DOHH2 (cell line): ENCODE data around the gene CTSW.

Experiments
- H3F3A ChIP-seq: fragments of 200-600 bp; sonication (generic), shearing (Covaris generic); 2 replicates; pipeline ENCODE4 v1.6.0; 2016; ENCODE audit warnings: antibody characterized with exemption, mild to moderate bottlenecking; ENCODE audit not compliant: control insufficient read depth, insufficient read depth
- H3K27ac ChIP-seq: fragments of 200-600 bp; sonication (generic); 2 replicates; pipeline ENCODE4 v1.5.1; 2014; ENCODE audit warnings: low read depth, mild to moderate bottlenecking, low read length, moderate library complexity
- H3K27me3 ChIP-seq: fragments of 200-600 bp; sonication (generic); 2 replicates; pipeline ENCODE4 v1.6.1; 2014; ENCODE audit warnings: mild to moderate bottlenecking, low read length, mixed read lengths; ENCODE audit not compliant: control insufficient read depth
- H3K36me3 ChIP-seq: fragments of 200-600 bp; sonication (generic); 2 replicates; pipeline ENCODE4 v1.6.1; 2014; ENCODE audit warnings: mild to moderate bottlenecking, low read length, moderate library complexity, mixed read lengths; ENCODE audit not compliant: control insufficient read depth
- H3K4me1 ChIP-seq: fragments of 200-600 bp; sonication (generic); 2 replicates; pipeline ENCODE4 v1.6.1; 2014; ENCODE audit warnings: mild to moderate bottlenecking, low read length, mixed read lengths; ENCODE audit not compliant: control insufficient read depth
- H3K4me2 ChIP-seq: fragments of 200-600 bp; sonication (generic); 2 replicates; pipeline ENCODE4 v1.6.0; 2014; ENCODE audit warnings: mild to moderate bottlenecking, low read length, moderate library complexity
- H3K4me3 ChIP-seq: fragments of 200-600 bp; sonication (generic); 2 replicates; pipeline ENCODE4 v1.5.1; 2014; ENCODE audit warnings: mild to moderate bottlenecking, low read length, mixed read lengths
- H3K79me2 ChIP-seq: fragments of 200-600 bp; sonication (generic); 2 replicates; pipeline ENCODE4 v1.6.1; 2014; ENCODE audit warnings: mild to moderate bottlenecking, low read length, mixed read lengths; ENCODE audit not compliant: control insufficient read depth
- H3K9me2 ChIP-seq: fragments of 200-600 bp; sonication (generic); replicated peaks from 2 replicates; pipeline ENCODE4 v1.6.1; 2014; ENCODE audit warnings: mild to moderate bottlenecking, low read length, mixed read lengths; ENCODE audit not compliant: control insufficient read depth
- H3K9me3 ChIP-seq: fragments of 200-600 bp; sonication (generic); 2 replicates; pipeline ENCODE4 v1.6.1; 2014; ENCODE audit warnings: antibody characterized with exemption, low read length, mixed read lengths; ENCODE audit not compliant: control insufficient read depth, insufficient read depth
- H4K20me1 ChIP-seq: fragments of 200-600 bp; sonication (generic); 2 replicates; pipeline ENCODE4 v1.6.0; 2014; ENCODE audit warnings: low read depth, mild to moderate bottlenecking, antibody characterized with exemption, low read length, moderate library complexity; ENCODE audit not compliant: control insufficient read depth, insufficient read depth
- EZH2phosphoT487 ChIP-seq: fragments of 200-600 bp; sonication (generic); IDR thresholded peaks from 2 replicates; pipeline ENCODE4 v1.6.1; 2017; ENCODE audit warnings: borderline replicate concordance, mild to moderate bottlenecking, antibody characterized with exemption, low read length, moderate library complexity, mixed read lengths
- TF ChIP-seq, protein P1 (sequence below): fragments of 200-600 bp; sonication (generic); IDR thresholded peaks from one replicate; pipeline ENCODE4 v1.5.1; 2014; ENCODE audit warnings: antibody characterized with exemption, mild to moderate bottlenecking, low read depth, low read length; ENCODE audit not compliant: poor library complexity, severe bottlenecking

Gene CTSW

DNA sequence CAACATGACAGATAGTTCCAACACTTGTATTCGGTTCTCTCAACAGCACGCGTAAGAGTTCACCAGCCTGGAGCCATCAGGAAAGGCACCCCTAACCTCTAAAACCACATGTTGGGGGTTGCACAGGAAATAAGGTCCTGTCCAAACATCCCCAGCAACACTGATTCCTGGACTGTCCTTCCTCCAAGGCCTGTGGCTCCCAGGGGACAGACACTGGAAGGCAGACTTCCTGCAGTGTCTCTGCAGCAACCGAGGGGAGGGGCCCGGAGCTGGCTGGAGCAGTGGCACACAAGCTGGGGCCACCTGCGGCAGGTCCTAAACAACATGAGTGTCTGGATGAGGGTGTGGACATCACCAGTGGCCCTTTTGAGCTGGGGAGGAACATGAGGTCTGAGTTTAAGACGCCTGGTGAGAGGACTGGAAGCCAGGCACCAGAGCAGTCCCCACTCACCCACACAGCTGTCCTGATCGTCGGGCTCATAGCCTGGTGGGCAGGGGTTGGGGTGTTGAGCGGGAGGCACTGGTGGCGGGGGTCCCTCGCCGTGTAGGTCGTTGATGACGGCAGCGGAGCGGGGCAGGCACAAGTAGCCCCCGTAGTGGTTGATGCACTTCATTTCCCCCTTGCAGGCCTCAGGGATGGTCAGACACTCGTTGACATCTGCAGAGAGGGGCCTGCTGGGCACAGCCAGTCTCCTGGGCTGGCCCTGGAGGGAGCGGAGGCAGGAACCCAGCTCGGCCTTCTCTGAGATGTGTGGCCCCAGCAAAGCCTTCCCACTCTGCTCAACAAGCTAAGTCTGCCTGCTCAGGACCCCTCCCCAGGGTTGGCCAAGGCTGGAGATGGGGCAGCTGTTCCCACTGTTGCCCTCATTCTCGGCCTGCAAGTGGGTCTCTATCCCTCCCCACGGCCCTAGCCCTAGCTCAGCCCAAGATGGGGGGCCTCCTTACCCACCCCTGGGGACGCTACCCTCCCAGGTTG is 8.6 kb upstream of the CTSW start:
- peaks cover 20% of the 10 kb centered on the region for H3K27me3 ChIP-seq
- no peaks in the 10 kb centered on the region for H3K9me2 ChIP-seq
- no peak overlapping the region for H3K27ac ChIP-seq
- peaks cover 10% of the 10 kb centered on the region for H3K36me3 ChIP-seq
- TF ChIP-seq, protein P1, sequence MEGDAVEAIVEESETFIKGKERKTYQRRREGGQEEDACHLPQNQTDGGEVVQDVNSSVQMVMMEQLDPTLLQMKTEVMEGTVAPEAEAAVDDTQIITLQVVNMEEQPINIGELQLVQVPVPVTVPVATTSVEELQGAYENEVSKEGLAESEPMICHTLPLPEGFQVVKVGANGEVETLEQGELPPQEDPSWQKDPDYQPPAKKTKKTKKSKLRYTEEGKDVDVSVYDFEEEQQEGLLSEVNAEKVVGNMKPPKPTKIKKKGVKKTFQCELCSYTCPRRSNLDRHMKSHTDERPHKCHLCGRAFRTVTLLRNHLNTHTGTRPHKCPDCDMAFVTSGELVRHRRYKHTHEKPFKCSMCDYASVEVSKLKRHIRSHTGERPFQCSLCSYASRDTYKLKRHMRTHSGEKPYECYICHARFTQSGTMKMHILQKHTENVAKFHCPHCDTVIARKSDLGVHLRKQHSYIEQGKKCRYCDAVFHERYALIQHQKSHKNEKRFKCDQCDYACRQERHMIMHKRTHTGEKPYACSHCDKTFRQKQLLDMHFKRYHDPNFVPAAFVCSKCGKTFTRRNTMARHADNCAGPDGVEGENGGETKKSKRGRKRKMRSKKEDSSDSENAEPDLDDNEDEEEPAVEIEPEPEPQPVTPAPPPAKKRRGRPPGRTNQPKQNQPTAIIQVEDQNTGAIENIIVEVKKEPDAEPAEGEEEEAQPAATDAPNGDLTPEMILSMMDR, result no peak
- TF ChIP-seq EZH2phosphoT487, result no peak
- H4K20me1 ChIP-seq, result no peaks in the 10 kb centered on the region; the same call in 1 of the 2 replicates
- peaks cover 12% of the 10 kb centered on the region; the same call in 1 of the 2 replicates for H3F3A ChIP-seq
- no peak overlapping the region for H3K4me3 ChIP-seq
- H3K4me1 ChIP-seq, result peaks cover 37% of the 10 kb centered on the region
- no peaks in the 10 kb centered on the region for H3K9me3 ChIP-seq
- H3K4me2 ChIP-seq, result peak overlapping the region; percentile 29
- H3K79me2 ChIP-seq, result no peaks in the 10 kb centered on the region

DNA sequence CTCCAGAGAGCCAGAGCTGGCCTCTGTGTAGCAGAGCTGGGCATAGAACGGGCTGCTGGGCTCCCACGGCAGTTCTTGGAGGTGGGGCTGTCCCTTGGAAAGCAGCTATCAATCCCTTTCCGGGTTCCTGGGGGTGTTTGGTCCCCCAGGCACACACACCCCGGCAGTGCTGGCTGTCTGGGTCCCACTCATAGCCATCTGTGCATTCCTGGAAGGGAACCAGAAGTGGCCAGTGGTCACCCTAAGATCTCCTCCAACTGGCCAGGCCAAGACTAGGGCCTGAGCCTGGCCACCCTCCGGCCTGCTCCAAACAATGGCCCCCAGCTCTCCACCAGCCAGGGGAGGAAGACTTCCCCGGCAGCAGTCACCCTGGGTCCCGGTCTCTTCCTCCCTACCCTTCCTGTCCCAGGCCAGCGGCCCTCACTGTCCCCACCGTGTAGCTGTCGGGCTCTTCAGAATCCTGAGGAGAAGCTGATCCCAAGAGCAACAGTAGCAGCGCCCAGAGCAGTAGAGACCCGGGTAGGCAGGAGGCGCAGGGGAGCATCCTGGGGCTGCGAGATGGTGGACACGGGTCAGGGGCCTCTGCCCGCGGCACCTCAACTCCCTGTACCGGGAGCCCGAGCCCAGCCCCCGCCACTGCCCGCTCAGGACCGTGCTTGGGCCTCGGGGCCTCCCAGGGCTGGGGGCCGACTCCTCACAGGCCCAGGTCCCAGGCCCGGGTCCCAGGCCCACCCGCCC is 7.7 kb upstream of the CTSW start:
- Histone ChIP-seq H3K4me1 (peaks cover 37% of the 10 kb centered on the region), H3K27ac (no peak overlapping the region)

DNA sequence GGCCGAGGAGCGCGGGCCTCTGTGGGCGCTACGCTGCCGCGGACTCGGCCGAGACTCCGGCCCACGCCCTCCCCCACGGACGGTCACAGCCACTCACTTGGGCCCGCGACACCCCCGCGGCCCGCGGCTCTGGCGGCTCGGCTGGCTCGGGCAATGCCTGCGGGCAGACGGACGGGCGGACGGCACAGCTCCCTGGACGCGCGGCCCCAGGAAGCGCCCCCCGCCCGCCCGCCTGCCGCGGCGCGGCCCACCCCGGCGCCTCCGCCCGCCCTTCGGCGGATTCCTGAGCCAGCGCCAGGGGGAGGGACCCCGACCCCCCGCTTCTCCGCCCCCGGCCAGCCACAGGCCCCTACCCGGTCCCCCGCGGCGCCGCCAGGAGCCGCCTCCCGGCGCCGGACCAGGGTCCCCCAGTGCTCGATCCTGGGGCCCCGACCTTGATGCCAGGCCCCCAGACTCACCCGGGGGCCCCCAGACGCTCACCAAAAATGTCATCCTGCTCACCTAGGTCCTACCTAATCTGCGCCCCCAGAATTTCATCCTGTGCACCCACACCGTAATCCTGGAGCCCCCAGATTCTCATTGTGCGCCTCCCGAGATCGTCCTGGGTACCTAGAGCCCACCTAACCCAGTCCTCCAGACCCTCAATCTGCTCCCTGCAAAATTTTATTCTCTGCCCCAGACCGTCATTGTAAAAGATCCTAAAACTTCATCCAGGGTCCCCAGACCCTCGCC is 6.9 kb upstream of the CTSW start, which contains the start of gene EFEMP2:
TSS of gene EFEMP2 (minus strand) at position 215 of the 732 bp plus-strand sequence. CDS start 446 bp downstream, outside the sequence.
- H3K4me1 ChIP-seq, result peaks cover 31% of the 10 kb centered on the region
- H3K4me2 ChIP-seq, result peak within 1 kb of the TSS; percentile 86
- H3K4me3 ChIP-seq, result peak within 1 kb of the TSS; percentile 72
- 0 out of 2 replicates have a peak, but pooled peaks cover 6% of the 10 kb centered on the region for H3F3A ChIP-seq
- peaks cover 20% of the 10 kb centered on the region for H3K27me3 ChIP-seq
- TF ChIP-seq, protein P1, result no peak
- TF ChIP-seq EZH2phosphoT487, result no peak; the same call in 1 of the 2 replicates
- H3K79me2 ChIP-seq, result no peaks in the 10 kb centered on the region
- H3K36me3 ChIP-seq, result no peaks in the 10 kb centered on the region
- H3K9me3 ChIP-seq, result no peaks in the 10 kb centered on the region
- H3K9me2 ChIP-seq, result no peaks in the 10 kb centered on the region
- H4K20me1 ChIP-seq, result no peaks in the 10 kb centered on the region; the same call in 1 of the 2 replicates
- no peak within 1 kb of the TSS for H3K27ac ChIP-seq

More for the DNA sequence above, 7.7 kb upstream of the CTSW start:
- Histone ChIP-seq H3K27me3 (peaks cover 20% of the 10 kb centered on the region), H3K9me3 (no peaks in the 10 kb centered on the region), H3K4me2 (no peak overlapping the region), H3K4me3 (no peak overlapping the region), H3K36me3 (peaks cover 4% of the 10 kb centered on the region), H3K79me2 (no peaks in the 10 kb centered on the region), H4K20me1 (no peaks in the 10 kb centered on the region; the same call in 1 of the 2 replicates), H3F3A (0 out of 2 replicates have a peak, but pooled peaks cover 6% of the 10 kb centered on the region), H3K9me2 (no peaks in the 10 kb centered on the region)
- no peak for TF ChIP-seq EZH2phosphoT487
- TF ChIP-seq, protein P1, result no peak
